Ovary (tissue), 3 donors: ENCODE measurements around the gene WDR83.

Experiments
- EP300 ChIP-seq: sonication (generic); formaldehyde crosslinking; IDR thresholded peaks from one replicate; pipeline ENCODE4 v1.6.1; 2017; ENCODE audit warnings: antibody characterized with exemption
- POLR2A ChIP-seq: fragments of 450-650 bp; IDR thresholded peaks from one replicate; pipeline ENCODE4 v1.6.1; 2017; ENCODE audit warnings: antibody characterized with exemption, mild to moderate bottlenecking, moderate library complexity
- TF ChIP-seq, protein P1 (sequence below), 3 donors: fragments of 450-650 bp in 2 of 3; fragments of 200-600 bp in 1 of 3; IDR thresholded peaks; one replicate each; pipeline versions ENCODE4 v1.5.1 to v1.8.0; 2016 to 2022; ENCODE audit warnings: antibody characterized with exemption in 3 of 3, mild to moderate bottlenecking in 1 of 3
- donor health status: DM: no; HTN: no; CAD: no.

DNA sequence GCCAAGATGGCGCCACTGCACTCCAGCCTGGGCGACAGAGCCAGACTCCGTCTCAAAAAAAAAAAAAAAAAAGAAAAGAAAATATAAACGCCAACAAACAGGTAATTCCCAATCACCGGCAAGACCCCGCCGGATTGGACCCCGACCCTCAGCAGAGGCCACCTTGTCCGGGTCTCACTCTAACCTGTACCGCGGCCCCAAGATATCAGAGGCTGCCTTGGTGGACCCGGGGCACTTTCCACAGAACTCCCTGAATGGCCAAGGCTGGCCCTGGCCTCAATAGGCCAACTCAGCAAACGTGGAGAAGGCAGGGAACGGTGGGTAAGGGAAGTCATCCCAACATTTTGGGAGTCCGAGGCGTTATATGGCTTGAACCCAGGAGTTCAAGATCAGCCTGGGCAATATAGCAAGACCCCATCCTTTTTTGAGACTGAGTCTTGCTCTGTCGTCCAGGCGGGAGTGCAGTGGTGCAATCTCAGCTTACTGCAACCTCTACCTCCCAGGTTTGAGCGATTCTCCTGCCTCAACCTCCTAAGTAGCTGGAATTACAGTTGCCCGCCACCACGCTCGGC lies 27.9 kb upstream of the WDR83 start:
- TF ChIP-seq, protein P1, sequence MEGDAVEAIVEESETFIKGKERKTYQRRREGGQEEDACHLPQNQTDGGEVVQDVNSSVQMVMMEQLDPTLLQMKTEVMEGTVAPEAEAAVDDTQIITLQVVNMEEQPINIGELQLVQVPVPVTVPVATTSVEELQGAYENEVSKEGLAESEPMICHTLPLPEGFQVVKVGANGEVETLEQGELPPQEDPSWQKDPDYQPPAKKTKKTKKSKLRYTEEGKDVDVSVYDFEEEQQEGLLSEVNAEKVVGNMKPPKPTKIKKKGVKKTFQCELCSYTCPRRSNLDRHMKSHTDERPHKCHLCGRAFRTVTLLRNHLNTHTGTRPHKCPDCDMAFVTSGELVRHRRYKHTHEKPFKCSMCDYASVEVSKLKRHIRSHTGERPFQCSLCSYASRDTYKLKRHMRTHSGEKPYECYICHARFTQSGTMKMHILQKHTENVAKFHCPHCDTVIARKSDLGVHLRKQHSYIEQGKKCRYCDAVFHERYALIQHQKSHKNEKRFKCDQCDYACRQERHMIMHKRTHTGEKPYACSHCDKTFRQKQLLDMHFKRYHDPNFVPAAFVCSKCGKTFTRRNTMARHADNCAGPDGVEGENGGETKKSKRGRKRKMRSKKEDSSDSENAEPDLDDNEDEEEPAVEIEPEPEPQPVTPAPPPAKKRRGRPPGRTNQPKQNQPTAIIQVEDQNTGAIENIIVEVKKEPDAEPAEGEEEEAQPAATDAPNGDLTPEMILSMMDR (IDR thresholded peaks at IDR 0.05) = no peak
- TF ChIP-seq POLR2A = no peak
- TF ChIP-seq EP300 = no peak
